HG03565 (cell line): ENCODE results near the gene THAP6.

ENCODE experiments used
- ATAC-seq: cut with Tn5 transposase; IDR thresholded peaks from one replicate; pipeline ENCODE4 v1.9.1; 2021; ENCODE audit warnings: mild to moderate bottlenecking, moderate library complexity; ENCODE audit not compliant: unreplicated experiment

THAP6 gene

GRCh38 chr4:75566911-75567310 is 52.6 kb downstream of the THAP6 start:
- ATAC-seq, result no peak

DNA sequence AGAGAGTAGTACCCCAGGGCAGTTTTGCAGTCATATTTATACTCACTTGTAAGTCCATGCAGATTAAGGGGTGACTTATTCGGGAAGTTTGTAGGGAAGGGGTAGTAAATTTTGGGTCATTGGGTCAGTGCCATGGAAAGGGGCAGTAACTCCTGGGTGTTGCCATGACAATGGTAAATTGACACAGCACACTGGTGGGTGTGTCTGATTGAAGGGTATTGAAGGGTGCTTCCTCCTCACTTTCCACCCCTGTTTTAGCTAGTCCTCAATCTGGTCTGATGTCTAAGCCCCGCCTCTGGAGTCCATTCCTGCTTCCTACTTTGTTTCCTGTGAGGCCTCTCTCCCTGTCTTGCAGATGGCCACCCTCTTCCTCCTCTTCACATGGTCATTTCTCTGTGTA is 53.5 kb downstream of the THAP6 start:
- ATAC-seq, result no peak
